Measurements from ENCODE around the gene RNF157. TPM values are rescaled to one million over a fixed set of nuclear protein-coding genes. Genes with fewer than 3 reads are reported as not detected.

The RNF157 gene
- polyA plus RNA-seq (ENCODE audit: insufficient read length) = 15.4 TPM

GRCh38 chr17:76240461-76241203, at the start of gene RNF157:
TSS of gene RNF157 (minus strand) at chr17:76240493. CDS start at chr17:76240240, 253 bp downstream.
- DNase-seq = peak; percentile 59

GRCh38 chr17:76281573-76282371, 41.5 kb upstream of the RNF157 start:
- DNase-seq = no peak

GRCh38 chr17:76280650-76281049, 40.4 kb upstream of the RNF157 start:
- no peak for DNase-seq

- no peak for DNase-seq
These were observed 39.5 kb upstream of the RNF157 start for GRCh38 chr17:76279742-76280287.

- peak; percentile 88 for DNase-seq
These were observed 38.9 kb upstream of the RNF157 start for GRCh38 chr17:76278952-76279741.

- DNase-seq = no peak
These were observed 38.1 kb upstream of the RNF157 start for GRCh38 chr17:76278268-76278908.

- no peak for DNase-seq
These were observed 37.3 kb upstream of the RNF157 start for GRCh38 chr17:76277300-76278267.

GRCh38 chr17:76276461-76277299, 36.4 kb upstream of the RNF157 start:
- no peak for DNase-seq

- no peak for DNase-seq
These were observed 35.8 kb upstream of the RNF157 start for GRCh38 chr17:76276069-76276431.

- no peak for DNase-seq
These were observed 35.2 kb upstream of the RNF157 start for GRCh38 chr17:76275382-76276068.

GRCh38 chr17:76274112-76274956, 34.0 kb upstream of the RNF157 start:
- DNase-seq = no peak

GRCh38 chr17:76273445-76274111, 33.3 kb upstream of the RNF157 start:
- DNase-seq = no peak

GRCh38 chr17:76272541-76273444, 32.5 kb upstream of the RNF157 start:
- no peak for DNase-seq

- no peak for DNase-seq
These were observed 31.6 kb upstream of the RNF157 start for GRCh38 chr17:76271669-76272540.
